ENCODE data around the gene FBXO24.

The FBXO24 gene

DNA sequence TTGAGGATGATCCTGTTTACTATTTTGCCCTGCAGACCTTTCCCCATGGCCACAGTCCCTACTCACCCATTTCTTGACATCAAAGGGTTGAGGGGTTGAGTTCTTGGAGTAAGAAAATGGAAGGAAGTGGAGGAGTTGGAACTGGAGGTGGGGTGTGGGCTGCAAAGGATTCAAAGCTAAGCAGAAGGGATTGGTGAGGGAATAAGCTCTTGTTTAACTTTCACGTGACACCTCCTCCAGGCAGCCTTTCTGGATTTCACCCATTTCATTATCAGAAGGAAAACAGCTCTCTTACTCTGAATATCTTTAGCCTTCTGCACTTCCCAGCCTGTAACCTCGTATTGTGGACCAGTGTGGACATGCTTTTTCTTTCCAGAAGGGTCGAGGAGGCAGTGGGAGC, 39.9 kb downstream of the FBXO24 start:
- no peak for DNase-seq

DNA sequence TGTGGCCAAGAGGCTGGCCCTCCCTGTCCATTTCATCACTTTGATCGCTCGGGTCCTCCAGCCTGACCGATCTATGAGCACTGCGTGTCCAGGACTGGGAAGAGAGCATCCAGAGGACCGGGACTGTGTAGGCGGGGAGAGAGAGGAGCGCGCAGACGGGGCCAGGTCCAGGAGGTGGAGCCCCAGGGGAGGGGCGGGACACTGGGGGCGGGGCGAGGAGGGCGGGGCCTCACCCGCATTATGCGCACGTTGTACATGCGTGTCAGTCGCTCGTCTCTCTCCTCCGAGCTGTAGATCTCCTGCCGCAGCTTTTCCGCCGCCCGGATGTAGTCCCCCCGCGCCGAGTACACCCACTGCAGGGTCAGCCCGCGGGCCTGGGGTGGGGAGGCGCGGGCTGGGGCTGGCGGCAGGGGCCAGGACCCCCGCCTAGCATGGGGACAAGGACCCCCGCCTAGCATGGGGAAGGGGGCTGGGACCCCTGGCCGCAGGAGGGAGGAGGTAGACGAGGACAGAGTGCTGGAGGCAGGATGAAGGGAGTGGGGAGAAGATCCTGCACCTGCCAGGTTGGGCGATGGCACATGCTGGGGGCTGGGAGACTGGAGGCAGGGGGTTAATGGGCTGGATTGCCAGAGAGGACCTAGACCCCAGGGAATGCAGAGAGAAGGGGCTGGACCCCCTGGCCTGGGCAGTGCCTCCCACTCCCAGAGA, 40.6 kb downstream of the FBXO24 start:
- peak; percentile 88 for DNase-seq

DNA sequence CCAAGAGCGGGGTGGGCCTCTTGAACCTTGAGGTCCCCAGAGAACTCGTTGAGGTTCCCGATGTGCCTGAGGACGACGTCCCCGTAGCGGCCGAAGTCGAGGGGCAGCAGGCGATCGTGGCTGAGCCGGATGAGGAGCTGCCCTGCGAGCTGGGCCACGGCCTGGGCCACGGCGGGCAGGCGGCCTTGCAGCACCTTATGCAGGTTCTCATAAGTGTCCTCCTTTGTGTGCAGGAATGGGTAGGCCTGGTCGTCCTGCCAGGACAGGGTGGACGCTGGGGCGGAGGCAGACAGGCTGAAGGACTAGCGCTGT, 41.1 kb downstream of the FBXO24 start:
- no peak for DNase-seq

DNA sequence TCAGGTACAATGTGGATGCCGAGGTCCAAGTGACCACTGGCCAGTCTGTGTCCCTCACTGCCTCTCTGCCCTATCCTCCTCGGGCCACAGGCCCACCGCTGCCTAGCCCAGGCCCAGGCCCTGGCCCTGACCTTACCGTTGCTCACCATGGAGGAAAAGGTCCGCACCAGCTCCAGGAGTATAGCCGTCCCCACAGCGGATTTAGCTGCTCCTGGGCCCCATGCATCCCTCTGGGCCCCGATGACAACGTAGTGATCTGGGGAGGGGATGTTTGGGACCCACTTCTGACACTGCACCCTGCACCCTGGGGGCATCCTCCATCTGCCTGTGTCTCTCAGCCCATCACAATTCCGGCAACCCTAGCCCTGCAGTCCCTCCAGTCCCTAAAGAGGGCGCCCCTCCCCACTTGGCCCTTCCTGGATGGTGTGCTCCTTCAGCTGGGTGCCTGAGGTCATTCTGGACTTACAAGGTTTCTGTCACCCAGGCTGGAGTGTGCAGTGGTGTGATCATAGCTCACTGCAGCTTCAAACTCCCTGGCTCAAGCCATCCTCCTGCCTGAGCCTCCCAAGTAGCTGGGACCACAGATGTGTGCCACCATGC, 43.1 kb downstream of the FBXO24 start:
- DNase-seq, result no peak

DNA sequence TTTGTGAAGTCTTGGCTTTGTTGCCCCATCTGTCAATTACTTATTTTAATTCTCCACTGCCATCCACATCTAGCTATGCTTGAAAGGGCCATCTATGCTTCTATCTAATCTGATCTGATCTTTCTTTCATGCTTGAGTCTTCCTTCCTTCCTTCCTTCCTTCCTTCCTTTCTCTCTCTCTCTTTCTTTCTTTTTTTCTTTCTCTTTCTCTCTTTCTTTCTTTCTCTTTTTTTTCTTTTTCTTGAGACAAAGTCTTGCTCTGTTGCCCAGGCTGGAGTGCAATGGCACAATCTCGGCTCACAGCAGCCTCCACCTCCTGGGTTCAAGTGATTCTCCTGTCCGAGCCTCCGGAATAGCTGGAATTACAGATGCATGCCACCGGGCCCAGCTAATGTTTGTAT, 43.9 kb downstream of the FBXO24 start:
- no peak for DNase-seq

DNA sequence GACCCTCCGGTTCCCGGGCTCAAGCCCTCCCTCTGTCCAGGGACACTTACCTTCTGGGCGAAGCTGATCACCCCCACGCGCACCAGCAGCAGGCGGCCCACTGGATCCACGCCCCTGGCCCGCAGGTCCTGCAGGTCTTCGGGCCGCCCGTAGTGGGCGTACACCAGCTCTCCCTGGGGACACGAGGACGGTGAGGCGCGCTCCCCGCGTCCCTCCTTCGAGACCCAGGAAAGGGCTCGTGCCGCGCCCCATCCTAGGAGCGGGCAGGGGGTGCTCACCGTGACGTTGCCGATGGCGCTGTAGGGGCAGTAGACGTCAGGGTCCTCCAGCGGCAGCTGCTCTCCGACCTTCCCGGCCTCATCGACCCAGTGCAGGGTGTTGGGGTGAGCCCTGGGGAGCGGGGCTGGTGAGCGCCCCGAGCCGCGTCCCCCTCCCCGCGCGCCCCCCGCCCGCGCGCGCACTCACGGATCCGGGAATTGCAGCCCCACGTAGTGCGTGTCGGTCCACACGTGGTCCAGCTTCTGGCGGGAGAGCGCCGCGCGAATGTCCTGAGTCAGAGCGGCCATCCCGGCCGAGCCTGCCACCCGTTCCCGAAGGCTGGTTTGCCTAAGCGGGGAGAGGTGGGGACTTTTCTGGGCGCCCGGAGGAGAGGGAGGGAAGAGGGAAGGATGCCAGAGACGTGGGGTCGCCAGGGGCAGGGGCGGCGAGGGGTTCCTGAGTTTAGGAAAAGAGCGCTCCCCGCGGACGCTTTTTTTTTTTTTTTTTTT, 47.0 kb downstream of the FBXO24 start:
- DNase-seq, result peak; percentile 53

DNA sequence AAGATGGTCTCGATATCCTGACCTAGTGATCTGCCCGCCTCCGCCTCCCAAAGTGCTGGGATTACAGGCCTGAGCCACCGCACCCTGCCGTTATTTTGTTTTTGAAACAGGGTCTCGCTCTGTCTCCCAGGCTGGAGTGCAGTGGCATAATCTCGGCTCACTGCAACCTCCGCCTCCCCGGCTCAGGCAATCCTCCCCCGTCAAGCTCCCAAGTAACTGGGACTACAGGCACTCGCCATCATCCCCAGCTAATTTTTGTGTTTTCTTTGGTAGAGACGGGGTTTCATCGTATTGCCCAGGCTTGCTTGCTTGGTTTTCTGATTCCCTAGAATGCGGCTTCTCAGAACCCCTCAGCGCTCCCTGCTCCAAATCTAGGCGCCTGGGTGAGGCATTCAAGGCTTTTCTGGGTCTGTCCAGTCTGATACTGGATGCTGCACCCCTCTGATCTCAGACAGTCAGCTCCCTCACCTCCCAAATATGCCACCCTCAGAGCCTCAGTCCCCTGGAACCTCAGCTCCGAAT, 53.9 kb downstream of the FBXO24 start:
- DNase-seq, result no peak

DNA sequence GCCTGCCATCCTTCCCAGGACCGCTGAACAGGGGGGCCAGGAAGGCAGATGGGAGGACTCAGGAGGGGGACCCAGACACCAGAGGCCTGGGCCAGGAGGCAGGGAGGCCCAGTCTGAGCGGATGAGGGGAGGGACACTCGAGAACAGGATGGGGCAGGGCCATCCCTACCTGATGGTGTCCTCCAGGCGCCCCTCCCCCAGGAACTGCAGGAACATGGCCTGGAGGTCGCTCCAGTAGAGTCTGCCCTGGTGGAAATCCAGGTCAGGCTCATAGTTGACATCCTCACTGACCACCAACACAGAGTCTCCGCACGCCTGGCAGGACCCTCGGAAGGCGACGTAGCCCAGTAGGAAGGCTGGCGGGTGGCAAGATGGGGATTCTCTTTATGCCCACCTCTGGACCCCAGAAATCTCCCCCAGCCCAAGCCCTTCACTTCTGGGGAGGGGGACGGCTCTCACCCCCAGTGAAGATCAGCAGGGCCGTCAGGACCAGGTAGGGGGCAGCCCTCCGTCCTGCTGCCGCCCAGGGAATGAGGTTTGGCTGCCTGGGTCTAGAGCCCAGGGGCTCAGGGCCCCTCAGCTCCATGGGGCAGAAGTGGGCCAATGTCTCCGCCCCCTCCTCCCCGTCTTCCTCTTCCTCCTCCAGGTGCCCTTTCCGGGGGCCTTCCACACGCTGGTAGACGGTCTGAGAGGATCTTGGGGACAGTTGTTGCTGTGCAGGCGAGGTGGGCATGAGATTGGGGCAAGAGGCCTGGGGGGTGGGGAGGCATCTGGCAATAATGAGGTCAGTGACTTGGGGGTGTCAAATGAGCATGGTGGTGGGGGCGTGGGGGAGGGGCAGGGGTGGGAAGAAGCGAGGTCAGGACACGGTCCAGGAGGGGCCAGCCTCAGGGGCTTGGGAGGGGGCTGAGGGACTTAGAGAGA, 54.7 kb downstream of the FBXO24 start:
- no peak for DNase-seq

DNA sequence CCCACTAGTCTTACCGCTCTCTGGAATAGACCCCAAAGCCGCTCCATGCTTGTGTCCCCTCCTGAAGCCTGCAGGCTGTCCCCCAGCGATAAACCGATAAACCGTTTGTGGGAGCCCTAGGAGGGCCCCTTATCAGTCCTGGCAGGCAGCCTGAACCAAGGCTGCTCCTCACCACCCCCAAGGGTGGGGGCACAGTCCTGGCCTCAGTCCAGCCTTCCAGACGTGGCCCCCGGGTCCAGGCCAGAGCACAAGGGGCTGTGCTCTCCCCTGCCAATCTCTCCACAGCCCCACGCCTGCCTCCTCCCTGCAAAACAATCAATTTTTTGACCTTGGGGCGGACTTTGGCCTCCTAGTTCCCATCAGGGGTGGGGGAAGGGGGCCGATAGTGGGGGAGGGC, 55.3 kb downstream of the FBXO24 start, which contains the start of gene TFR2:
Gene TFR2, minus strand, starts transcription at position 90 of the 397 bp plus-strand sequence. Its CDS starts 43 bp downstream, at position 47.
- no peak for DNase-seq

DNA sequence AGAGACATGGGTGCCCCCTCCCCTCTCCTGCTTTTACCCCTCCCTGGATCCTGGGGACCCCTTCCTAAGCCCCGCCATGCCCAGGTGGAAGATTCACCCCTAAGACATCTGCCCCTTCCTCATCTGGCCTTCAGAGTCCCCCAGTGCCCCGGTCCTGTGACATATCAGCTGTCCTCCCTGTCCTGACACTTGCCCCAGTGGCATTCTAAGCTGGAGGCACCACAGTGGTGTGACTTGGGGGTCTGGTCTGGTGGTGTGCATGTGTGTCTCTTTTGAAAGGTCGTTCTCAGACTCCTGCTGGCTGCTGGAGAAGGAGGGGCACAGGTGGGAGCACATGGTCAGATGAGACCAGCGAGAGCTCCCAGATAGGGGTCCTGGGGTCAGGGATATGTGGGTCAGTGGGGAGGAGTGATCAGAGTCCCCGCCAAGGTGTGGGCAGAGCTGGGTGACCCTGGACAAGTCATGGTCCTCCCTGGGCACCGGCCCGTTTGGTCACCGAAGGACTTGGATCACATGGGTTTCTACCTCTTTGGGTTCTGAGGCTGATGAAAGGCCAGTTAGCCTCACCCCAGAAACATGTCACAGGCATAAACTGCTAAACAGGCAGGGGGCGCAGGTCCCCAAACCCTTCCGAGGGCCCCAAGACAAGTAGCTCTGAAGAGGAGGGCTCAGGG, 55.9 kb downstream of the FBXO24 start:
- DNase-seq, result no peak

DNA sequence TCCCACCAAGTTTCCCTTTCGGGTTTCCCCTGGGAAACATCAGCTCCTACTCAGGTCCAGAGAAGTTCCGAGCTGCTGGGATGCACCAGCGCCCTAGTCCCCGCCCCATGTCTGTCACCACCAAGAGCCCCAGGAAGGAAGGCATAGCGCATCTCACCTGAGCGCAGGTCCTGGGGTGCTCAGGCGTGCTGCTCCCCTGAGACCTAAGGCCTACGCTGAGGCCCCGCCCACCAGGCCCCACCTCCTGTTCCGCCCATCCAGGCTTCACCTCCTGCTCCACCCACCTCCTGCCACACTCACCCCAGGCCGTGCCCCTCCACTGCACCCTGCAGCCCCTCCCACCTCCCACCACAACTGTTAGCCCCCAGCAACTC, 56.4 kb downstream of the FBXO24 start:
- DNase-seq, result no peak

DNA sequence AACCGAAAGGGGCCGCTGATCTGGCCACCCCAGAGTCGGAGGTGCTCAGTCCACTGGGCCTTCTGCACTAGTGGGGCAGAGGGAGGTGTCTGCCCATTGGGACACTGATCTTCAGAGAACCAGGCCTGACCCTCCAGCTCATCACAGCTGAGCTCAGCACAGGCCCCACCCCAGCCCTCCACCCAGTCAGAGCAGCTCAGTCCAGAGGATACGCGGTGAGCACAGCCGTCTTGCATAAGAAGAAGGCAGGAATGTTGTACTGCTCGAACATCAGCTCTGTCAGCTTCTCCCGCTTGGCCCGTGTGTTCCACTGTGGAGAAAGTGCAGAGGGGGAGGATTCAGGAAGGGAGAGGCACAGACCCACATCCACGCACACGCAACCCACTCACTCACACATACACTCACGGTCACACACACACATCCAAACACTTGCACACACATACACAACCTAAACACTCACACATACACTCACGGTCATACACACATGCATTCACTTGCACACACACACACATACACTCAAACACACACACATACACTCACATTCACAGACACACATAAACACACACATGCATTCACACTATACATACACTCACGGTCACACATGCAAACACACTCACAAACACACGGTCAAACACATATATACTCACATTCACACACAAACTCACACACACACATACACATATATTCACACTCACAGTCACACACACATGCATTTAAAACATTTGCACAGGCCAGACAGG, 63.9 kb downstream of the FBXO24 start:
- no peak for DNase-seq

All from activated gamma-delta T cell treated with Interleukin-2 at 50 U/mL for 16 hours (primary cell).